Omental fat pad (tissue), 4 donors: ENCODE measurements around the gene PDLIM5. TPM values are rescaled to one million over a fixed set of nuclear protein-coding genes. Genes with fewer than 3 reads are reported as not detected.
"Not testable (repeated sequence)": the region's sequence is repeated elsewhere in the genome, so short reads cannot be mapped to it uniquely, and the experiment has no call there.

Experiments used
- ATAC-seq: fragments of 150-250 bp; one replicate; pipeline ENCODE4 v1.9.1; 2016; ENCODE audit warnings: mild to moderate bottlenecking, moderate library complexity; ENCODE audit not compliant: low FRiP score
- DNase-seq: peaks from one replicate; pipeline ENCODE4 v3.0.0-alpha.2; 2019; ENCODE audit warnings: low spot score
- total RNA-seq, 4 donors: library from RNA; depleted of rRNA; stranded (reverse); fragments of >200 nt; gene quantifications; one replicate each; pipeline ENCODE4 v1.1.0, GENCODE V29; 2016
- TF ChIP-seq, protein P1 (sequence below), 3 donors: fragments of 450-650 bp; IDR thresholded peaks; one replicate each; pipeline ENCODE4 v1.5.1; 2016 to 2017; ENCODE audit warnings: antibody characterized with exemption in 3 of 3, mild to moderate bottlenecking in 3 of 3, moderate library complexity in 2 of 3

The PDLIM5 gene
- total RNA-seq, 4 donors from 2014 or later, result 119 to 168 (median 146) TPM

DNA sequence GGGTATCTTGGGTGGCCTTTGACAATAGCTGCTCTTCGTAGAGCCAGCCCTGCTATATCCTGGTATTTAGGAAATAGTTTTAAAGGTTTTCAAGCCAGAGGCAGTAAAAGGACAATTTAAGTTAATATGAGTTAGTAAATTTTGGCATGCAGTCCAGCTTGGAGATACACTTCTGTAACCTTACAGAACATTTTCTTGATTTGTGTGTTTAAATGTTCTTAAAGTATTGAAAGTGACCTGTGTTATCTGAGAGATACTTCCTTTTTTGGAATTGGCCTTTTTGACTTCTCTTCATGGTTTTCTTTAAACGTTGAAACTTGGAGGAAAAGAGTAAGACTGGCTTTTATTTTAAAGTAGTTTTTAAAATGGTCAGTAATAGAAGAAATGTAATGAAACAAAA is 25.5 kb downstream of the PDLIM5 start:
- no peak for ATAC-seq
- TF ChIP-seq, protein P1, sequence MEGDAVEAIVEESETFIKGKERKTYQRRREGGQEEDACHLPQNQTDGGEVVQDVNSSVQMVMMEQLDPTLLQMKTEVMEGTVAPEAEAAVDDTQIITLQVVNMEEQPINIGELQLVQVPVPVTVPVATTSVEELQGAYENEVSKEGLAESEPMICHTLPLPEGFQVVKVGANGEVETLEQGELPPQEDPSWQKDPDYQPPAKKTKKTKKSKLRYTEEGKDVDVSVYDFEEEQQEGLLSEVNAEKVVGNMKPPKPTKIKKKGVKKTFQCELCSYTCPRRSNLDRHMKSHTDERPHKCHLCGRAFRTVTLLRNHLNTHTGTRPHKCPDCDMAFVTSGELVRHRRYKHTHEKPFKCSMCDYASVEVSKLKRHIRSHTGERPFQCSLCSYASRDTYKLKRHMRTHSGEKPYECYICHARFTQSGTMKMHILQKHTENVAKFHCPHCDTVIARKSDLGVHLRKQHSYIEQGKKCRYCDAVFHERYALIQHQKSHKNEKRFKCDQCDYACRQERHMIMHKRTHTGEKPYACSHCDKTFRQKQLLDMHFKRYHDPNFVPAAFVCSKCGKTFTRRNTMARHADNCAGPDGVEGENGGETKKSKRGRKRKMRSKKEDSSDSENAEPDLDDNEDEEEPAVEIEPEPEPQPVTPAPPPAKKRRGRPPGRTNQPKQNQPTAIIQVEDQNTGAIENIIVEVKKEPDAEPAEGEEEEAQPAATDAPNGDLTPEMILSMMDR (IDR thresholded peaks at IDR 0.05), result no peak
- no peak for DNase-seq

DNA sequence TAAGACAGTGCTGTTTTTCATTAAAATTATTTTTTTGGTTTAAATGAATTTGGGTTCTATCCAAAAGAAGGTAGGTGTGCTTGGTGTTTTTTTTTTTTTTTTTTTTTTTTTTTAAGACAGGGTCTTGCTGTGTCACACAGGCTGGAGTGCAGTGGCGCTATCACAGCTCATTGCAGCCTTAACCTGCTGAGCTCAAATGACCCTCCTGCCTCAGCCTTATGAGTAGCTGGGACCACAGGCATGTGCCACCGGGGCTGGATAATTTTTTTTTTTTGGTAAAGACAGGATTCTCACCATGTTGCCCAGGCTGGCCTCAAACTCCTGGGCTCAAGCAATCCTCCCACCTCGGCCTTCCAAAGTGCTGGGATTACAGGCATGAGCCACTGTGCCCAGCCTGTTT is 27.1 kb downstream of the PDLIM5 start:
- not testable (repeated sequence) for DNase-seq, ATAC-seq

- DNase-seq (no peak), ATAC-seq (no peak)
- TF ChIP-seq, protein P1 (IDR thresholded peaks at IDR 0.05), result no peak
Measured at GRCh38 chr4:94479358-94480141, 27.8 kb downstream of the PDLIM5 start.

- ATAC-seq (no peak), DNase-seq (no peak)
- TF ChIP-seq, protein P1 (IDR thresholded peaks at IDR 0.05), result no peak
Measured at GRCh38 chr4:94480362-94480951, 28.7 kb downstream of the PDLIM5 start.

GRCh38 chr4:94483895-94484294 is 32.2 kb downstream of the PDLIM5 start:
- DNase-seq, result no peak
- no peak for ATAC-seq
- TF ChIP-seq, protein P1 (IDR thresholded peaks at IDR 0.05), result no peak

DNA sequence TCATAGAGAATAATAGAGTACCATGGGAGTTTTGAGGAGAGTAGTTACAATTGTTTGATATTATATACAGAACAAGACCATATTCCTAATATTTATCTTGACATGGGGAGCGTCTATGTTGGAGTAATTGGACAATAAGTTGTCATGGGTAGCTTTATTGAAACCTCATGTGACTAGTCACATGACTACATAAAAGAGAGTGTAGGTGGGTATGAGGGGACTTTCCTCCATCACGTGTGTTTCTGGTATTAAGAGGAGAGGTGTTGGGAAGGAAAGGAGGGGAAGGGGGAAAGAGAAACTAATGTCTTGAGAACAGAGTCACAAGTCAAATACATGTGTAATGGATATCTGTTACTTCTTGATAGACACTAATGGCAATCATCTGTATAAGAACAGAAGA is 33.1 kb downstream of the PDLIM5 start:
- TF ChIP-seq, protein P1 (IDR thresholded peaks at IDR 0.05), result no peak
- DNase-seq (no peak), ATAC-seq (no peak)

DNA sequence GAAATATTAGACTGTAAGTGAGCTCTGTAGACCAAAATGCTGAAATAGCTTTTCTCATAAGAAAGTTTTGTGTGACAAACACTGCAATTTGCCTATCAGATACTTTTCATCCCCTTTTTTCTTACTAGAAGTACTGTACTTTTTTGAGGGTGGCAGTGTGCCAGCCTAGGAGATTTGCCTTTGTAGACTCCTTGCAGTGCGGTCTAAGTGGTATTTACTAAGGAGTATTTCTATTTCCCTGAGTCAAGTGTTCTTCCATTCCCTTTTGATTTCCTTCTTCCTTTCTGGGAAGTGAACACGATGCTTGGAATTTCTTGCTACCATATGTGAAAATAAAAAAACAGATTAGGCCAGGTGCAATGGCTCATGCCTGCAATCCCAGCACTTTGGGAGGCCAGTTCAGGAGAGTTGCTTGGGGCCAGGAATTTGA is 34.6 kb downstream of the PDLIM5 start:
- TF ChIP-seq, protein P1 (IDR thresholded peaks at IDR 0.05), result no peak
- no peak for ATAC-seq
- no peak for DNase-seq
